Uterus (tissue), 2 donors: ENCODE measurements around the gene GRID2.

Experiments used
- POLR2A ChIP-seq, 2 donors: fragments of 450-650 bp; IDR thresholded peaks; one replicate each; pipeline ENCODE4 v1.6.1; 2016; ENCODE audit warnings: antibody characterized with exemption in 2 of 2, mild to moderate bottlenecking in 1 of 2, moderate library complexity in 1 of 2
- TF ChIP-seq, protein P1 (sequence below), 4 experiments: fragments of 200-600 bp in 2 of 4; fragments of 450-650 bp in 2 of 4; sonication (generic) in 2 of 4; IDR thresholded peaks; one replicate each; pipeline ENCODE4 v1.5.1; 2016 to 2019; ENCODE audit warnings: antibody characterized with exemption in 4 of 4, mild to moderate bottlenecking in 2 of 4, moderate library complexity in 1 of 4

DNA sequence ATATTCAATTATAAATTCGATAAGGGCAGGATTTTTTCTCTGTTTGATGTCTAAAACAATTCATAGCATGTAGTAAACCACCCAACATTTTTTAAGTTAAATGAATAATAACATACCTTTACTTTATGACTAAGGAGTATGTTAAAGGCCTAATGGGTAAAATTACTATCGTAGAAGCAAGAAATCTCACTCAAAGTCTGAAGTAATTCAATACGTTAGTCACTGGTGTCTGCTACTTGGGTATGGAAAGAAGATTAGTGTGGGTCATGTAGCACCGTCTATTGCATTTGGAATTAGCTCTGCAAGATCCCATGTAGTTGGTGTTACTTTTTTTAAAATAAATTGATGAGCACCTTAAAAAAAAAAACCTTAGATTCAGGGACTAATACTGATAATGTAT lies 374.5 kb downstream of the GRID2 start:
- TF ChIP-seq POLR2A (IDR thresholded peaks at IDR 0.05) = no peak
- TF ChIP-seq, protein P1, sequence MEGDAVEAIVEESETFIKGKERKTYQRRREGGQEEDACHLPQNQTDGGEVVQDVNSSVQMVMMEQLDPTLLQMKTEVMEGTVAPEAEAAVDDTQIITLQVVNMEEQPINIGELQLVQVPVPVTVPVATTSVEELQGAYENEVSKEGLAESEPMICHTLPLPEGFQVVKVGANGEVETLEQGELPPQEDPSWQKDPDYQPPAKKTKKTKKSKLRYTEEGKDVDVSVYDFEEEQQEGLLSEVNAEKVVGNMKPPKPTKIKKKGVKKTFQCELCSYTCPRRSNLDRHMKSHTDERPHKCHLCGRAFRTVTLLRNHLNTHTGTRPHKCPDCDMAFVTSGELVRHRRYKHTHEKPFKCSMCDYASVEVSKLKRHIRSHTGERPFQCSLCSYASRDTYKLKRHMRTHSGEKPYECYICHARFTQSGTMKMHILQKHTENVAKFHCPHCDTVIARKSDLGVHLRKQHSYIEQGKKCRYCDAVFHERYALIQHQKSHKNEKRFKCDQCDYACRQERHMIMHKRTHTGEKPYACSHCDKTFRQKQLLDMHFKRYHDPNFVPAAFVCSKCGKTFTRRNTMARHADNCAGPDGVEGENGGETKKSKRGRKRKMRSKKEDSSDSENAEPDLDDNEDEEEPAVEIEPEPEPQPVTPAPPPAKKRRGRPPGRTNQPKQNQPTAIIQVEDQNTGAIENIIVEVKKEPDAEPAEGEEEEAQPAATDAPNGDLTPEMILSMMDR (IDR thresholded peaks at IDR 0.05) = no peak
